Chondrocyte (in vitro differentiated cells): ENCODE data around the gene GJA1. TPM values are rescaled to one million over a fixed set of nuclear protein-coding genes. Genes with fewer than 3 reads are reported as not detected.

Experiments
- DNase-seq: peaks from one replicate; pipeline ENCODE4 v3.0.0; 2021; ENCODE audit warnings: mixed read lengths, low spot score
- H3K27ac Mint-ChIP-seq: one replicate; pipeline ENCODE4 v1.8.0; 2021; ENCODE audit warnings: mild to moderate bottlenecking, moderate library complexity, mixed read lengths; ENCODE audit not compliant: unreplicated experiment
- H3K27me3 Mint-ChIP-seq: 2 replicates; pipeline ENCODE4 v1.8.0; 2021; ENCODE audit warnings: low read depth, mixed read lengths
- H3K36me3 Mint-ChIP-seq: 2 replicates; pipeline ENCODE4 v1.8.0; 2021; ENCODE audit warnings: low read depth, mixed read lengths
- H3K4me1 Mint-ChIP-seq: 2 replicates; pipeline ENCODE4 v1.8.0; 2021; ENCODE audit warnings: low read depth, mild to moderate bottlenecking, mixed read lengths
- H3K4me3 Mint-ChIP-seq: one replicate; pipeline ENCODE4 v1.8.0; 2021; ENCODE audit warnings: mild to moderate bottlenecking, moderate library complexity, mixed read lengths; ENCODE audit not compliant: unreplicated experiment
- H3K9me3 Mint-ChIP-seq: 2 replicates; pipeline ENCODE4 v1.8.0; 2021; ENCODE audit warnings: low read depth, mixed read lengths
- total RNA-seq: library from RNA; stranded (reverse); gene quantifications from 3 replicates; pipeline ENCODE4 v1.2.1, GENCODE V29; 2021
- TF ChIP-seq, protein P1 (sequence below): fragments of 200-600 bp; sonication (generic); IDR thresholded peaks from 2 replicates; pipeline ENCODE4 v1.5.0; 2021; ENCODE audit warnings: antibody characterized with exemption, mild to moderate bottlenecking, moderate library complexity

The GJA1 gene
- total RNA-seq, 1 donor from 2014 or later, result 295 TPM

DNA sequence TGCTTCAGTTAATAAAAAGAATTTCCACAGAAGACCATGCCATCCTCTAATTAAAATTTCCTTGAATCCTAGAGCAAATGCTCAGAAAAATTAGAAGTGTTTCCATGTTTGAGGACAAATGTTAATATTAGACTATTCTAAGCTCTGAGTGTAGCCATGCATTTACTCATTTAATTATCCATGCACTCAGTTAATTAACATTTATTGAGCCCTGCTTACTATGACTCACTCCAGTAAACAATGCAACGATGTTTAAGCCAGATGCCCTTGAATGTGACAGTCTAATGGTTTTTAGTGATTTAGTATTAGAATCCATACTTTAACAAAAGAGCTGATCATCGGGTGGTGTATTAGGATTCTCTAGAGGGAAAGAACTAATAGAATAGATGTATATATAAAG, 37.3 kb upstream of the GJA1 start:
- H3K27me3 Mint-ChIP-seq, result peaks cover 6% of the 10 kb centered on the region
- no peak overlapping the region for H3K4me3 Mint-ChIP-seq
- no peak for DNase-seq
- TF ChIP-seq, protein P1, sequence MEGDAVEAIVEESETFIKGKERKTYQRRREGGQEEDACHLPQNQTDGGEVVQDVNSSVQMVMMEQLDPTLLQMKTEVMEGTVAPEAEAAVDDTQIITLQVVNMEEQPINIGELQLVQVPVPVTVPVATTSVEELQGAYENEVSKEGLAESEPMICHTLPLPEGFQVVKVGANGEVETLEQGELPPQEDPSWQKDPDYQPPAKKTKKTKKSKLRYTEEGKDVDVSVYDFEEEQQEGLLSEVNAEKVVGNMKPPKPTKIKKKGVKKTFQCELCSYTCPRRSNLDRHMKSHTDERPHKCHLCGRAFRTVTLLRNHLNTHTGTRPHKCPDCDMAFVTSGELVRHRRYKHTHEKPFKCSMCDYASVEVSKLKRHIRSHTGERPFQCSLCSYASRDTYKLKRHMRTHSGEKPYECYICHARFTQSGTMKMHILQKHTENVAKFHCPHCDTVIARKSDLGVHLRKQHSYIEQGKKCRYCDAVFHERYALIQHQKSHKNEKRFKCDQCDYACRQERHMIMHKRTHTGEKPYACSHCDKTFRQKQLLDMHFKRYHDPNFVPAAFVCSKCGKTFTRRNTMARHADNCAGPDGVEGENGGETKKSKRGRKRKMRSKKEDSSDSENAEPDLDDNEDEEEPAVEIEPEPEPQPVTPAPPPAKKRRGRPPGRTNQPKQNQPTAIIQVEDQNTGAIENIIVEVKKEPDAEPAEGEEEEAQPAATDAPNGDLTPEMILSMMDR, result no peak
- no peaks in the 10 kb centered on the region for H3K4me1 Mint-ChIP-seq
- no peaks in the 10 kb centered on the region for H3K36me3 Mint-ChIP-seq
- no peaks in the 10 kb centered on the region for H3K9me3 Mint-ChIP-seq
- H3K27ac Mint-ChIP-seq, result no peak overlapping the region

DNA sequence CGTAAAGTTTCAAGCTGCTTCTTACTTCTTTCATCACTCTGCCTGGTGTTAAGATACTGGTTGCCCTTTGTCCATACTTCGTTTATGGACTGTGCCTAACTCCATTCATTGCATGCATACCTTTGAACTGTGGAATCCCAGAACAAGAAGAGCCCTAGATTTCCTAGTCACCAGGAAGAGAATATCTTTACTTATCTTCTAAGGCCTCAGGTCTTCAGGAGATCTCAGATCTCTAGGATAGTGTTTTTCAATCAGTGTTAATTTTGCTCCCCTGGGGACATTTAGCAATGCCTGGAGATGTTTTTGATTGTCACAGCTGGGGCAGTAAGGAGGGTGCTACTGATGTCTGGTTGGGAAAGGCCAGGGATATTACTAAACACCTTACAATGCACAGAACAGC, 35.5 kb upstream of the GJA1 start:
- no peaks in the 10 kb centered on the region for H3K4me1 Mint-ChIP-seq
- no peaks in the 10 kb centered on the region for H3K9me3 Mint-ChIP-seq
- DNase-seq, result no peak
- H3K27me3 Mint-ChIP-seq, result peaks cover 10% of the 10 kb centered on the region
- no peak overlapping the region for H3K27ac Mint-ChIP-seq
- no peaks in the 10 kb centered on the region for H3K36me3 Mint-ChIP-seq
- TF ChIP-seq, protein P1, result no peak
- no peak overlapping the region for H3K4me3 Mint-ChIP-seq

GRCh38 chr6:121403964-121404363, 31.5 kb upstream of the GJA1 start:
- Mint-ChIP-seq H3K4me1 (no peaks in the 10 kb centered on the region), H3K36me3 (no peaks in the 10 kb centered on the region), H3K9me3 (no peaks in the 10 kb centered on the region), H3K27me3 (peaks cover 17% of the 10 kb centered on the region), H3K4me3 (no peak overlapping the region), H3K27ac (no peak overlapping the region)
- DNase-seq, result no peak
- TF ChIP-seq, protein P1, result no peak

DNA sequence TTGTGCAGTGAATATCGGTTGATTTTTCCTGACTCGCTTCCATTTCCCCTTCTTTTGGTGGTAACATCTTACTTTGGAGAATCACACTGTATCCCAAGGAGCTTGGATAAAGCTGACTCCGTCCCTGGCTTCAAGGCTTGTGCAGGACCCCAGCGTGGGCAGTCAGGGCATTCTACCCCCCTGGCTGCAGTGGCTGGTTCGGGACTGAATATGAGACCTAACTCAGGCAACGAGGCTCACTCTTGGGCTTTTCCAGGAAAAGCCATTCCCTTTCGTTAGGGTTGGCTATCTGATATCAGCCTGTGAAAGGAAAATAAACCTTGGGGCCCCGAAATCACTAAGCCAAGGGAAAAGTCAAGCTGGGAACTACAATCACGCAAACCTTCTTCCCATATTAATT, 30.1 kb upstream of the GJA1 start:
- no peak overlapping the region for H3K4me3 Mint-ChIP-seq
- H3K27me3 Mint-ChIP-seq, result peaks cover 17% of the 10 kb centered on the region
- H3K36me3 Mint-ChIP-seq, result no peaks in the 10 kb centered on the region
- TF ChIP-seq, protein P1, result no peak
- no peaks in the 10 kb centered on the region for H3K9me3 Mint-ChIP-seq
- no peaks in the 10 kb centered on the region for H3K4me1 Mint-ChIP-seq
- no peak for DNase-seq
- H3K27ac Mint-ChIP-seq, result no peak overlapping the region

DNA sequence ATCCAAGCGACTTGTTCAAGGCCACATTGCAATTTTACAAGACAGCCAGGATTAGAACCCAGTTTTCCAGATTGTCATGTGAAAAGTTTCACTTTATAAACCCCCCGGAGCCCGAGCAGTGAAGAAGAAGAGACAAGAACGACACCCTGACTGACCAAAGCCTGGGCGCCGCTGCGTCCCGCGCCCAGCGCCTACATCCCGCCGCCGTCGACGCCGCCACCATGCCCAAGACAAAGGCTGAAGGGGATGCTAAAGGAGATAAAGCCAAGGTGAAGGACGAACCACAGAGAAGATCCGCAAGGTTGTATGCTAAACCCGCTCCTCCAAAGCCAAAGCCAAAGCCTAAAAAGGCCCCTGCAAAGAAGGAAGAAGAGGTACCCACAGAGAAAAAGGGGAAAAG, 27.1 kb upstream of the GJA1 start:
- Mint-ChIP-seq H3K9me3 (no peaks in the 10 kb centered on the region), H3K27me3 (peaks cover 17% of the 10 kb centered on the region), H3K36me3 (no peaks in the 10 kb centered on the region), H3K4me3 (no peak overlapping the region), H3K4me1 (no peaks in the 10 kb centered on the region), H3K27ac (no peak overlapping the region)
- TF ChIP-seq, protein P1, result no peak
- no peak for DNase-seq
